HepG2 (cell line): ENCODE results near the gene SRBD1. TPM values are rescaled to one million over a fixed set of nuclear protein-coding genes. Genes with fewer than 3 reads are reported as not detected.

Experiments
- ATAC-seq: fragments of 200-7000 bp; cut with Tn5 transposase; 3 replicates; pipeline ENCODE4 v1.9.1; 2020; ENCODE audit warnings: mild to moderate bottlenecking, moderate library complexity
- BruUV-seq: library from RNA; stranded (reverse); fragments of 400-500 nt; replicated peaks from 2 replicates; lab custom pipeline; 2021; lab: Mats Ljungman, UMichigan
- CTCF ChIA-PET: fragments of 300-600 bp; formaldehyde crosslinking; extraction: SDS; loops from one replicate; lab custom pipeline; 2021; ENCODE audit warnings: low total read pairs, inconsistent platforms, low intra/inter-chr PET ratio; lab: Yijun Ruan, JAX
- POLR2A ChIA-PET: fragments of 350-600 bp; sonication (Branson Sonifier 250); formaldehyde crosslinking; loops from one replicate; lab custom pipeline; 2020; ENCODE audit warnings: antibody characterized with exemption, inconsistent platforms; lab: Yijun Ruan, JAX
- DNase-seq: peaks from one replicate; pipeline ENCODE4 v3.0.0-alpha.2; 2015; ENCODE audit warnings: low spot score
- FAIRE-seq: peaks from 3 replicates; lab custom pipeline; 2011; peaks lifted over from hg19 to GRCh38; lab: Jason Lieb, UNC
- H2AFZ ChIP-seq: one replicate; pipeline ENCODE4 v1.6.1; 2011; ENCODE audit warnings: low read length, inconsistent platforms
- H3K27ac ChIP-seq: fragments of 300-600 bp; 3 replicates; pipeline ENCODE4 v1.8.0; 2011; ENCODE audit warnings: mixed run types, mild to moderate bottlenecking, mixed read lengths, low read length, inconsistent platforms; ENCODE audit not compliant: insufficient read depth; ENCODE audit errors: extremely low read length
- H3K27me3 ChIP-seq, 2 experiments: fragments of 200-600 bp in 1 of 2; 2 replicates in 1 of 2; 3 replicates in 1 of 2; pipeline versions ENCODE4 v1.6.0 to v1.8.0; 2011; ENCODE audit warnings: low read length in 2 of 2, mild to moderate bottlenecking in 2 of 2, moderate library complexity in 2 of 2, inconsistent platforms in 1 of 2; ENCODE audit not compliant: insufficient read depth in 2 of 2, control insufficient read depth in 1 of 2
- H3K36me3 ChIP-seq, 2 experiments: fragments of 200-600 bp in 1 of 2; replicated peaks in 1 of 2; 2 replicates in 1 of 2; 3 replicates in 1 of 2; pipeline versions ENCODE4 v1.5.1 to v1.8.0; 2011; ENCODE audit warnings: low read length in 2 of 2, inconsistent platforms in 1 of 2; ENCODE audit not compliant: insufficient read depth in 2 of 2, control insufficient read depth in 1 of 2
- H3K4me1 ChIP-seq: 2 replicates; pipeline ENCODE4 v1.5.1; 2012; ENCODE audit warnings: low read length, inconsistent platforms; ENCODE audit not compliant: insufficient read depth
- H3K4me2 ChIP-seq: 2 replicates; pipeline ENCODE4 v1.6.0; 2011; ENCODE audit warnings: low read depth, low read length, inconsistent platforms
- H3K4me3 ChIP-seq, 3 experiments: fragments of 200-600 bp in 1 of 3; sonication (generic), shearing (Covaris generic) in 1 of 3; replicated peaks in 1 of 3; 2 replicates each; pipeline ENCODE4 v1.5.1; 2011 to 2016; ENCODE audit warnings: low read length in 3 of 3, inconsistent platforms in 2 of 3, low read depth in 2 of 3, mild to moderate bottlenecking in 2 of 3, control low read depth in 1 of 3, mixed read lengths in 1 of 3; ENCODE audit not compliant: insufficient read depth in 1 of 3
- H3K79me2 ChIP-seq: one replicate; pipeline ENCODE4 v1.6.1; 2011; ENCODE audit warnings: low read length, inconsistent platforms; ENCODE audit not compliant: insufficient read depth
- H3K9ac ChIP-seq: 2 replicates; pipeline ENCODE4 v1.6.0; 2011; ENCODE audit warnings: mild to moderate bottlenecking, low read depth, low read length, inconsistent platforms; ENCODE audit not compliant: insufficient read depth
- H3K9me3 ChIP-seq: 2 replicates; pipeline ENCODE4 v1.5.1; 2012; ENCODE audit warnings: mild to moderate bottlenecking, low read length
- H4K20me1 ChIP-seq: 2 replicates; pipeline ENCODE4 v1.6.0; 2011; ENCODE audit warnings: inconsistent platforms, mild to moderate bottlenecking, low read length, moderate library complexity; ENCODE audit not compliant: insufficient read depth
- CHCHD3 ChIP-seq: sonication (generic); formaldehyde crosslinking; IDR thresholded peaks from 2 replicates; pipeline ENCODE4 v1.8.0; 2022; ENCODE audit warnings: mild to moderate bottlenecking, missing genetic modification reagents, moderate library complexity
- EED ChIP-seq: sonication (generic); formaldehyde crosslinking; IDR thresholded peaks from 2 replicates; pipeline ENCODE4 v1.5.0; 2020; ENCODE audit warnings: mild to moderate bottlenecking, missing genetic modification reagents
- ESRRA ChIP-seq: sonication (generic); formaldehyde crosslinking; IDR thresholded peaks from 2 replicates; pipeline ENCODE4 v1.5.1; 2020; ENCODE audit warnings: mild to moderate bottlenecking, low read depth, missing genetic modification reagents
- SKI ChIP-seq: fragments of 450-650 bp; IDR thresholded peaks from one replicate; pipeline ENCODE4 v1.6.1; 2018; ENCODE audit warnings: mild to moderate bottlenecking; ENCODE audit not compliant: partially characterized antibody
- XRCC5 ChIP-seq: fragments of 200-400 bp; formaldehyde crosslinking; optimal IDR thresholded peaks from 2 replicates; pipeline ENCODE3; 2017; ENCODE audit warnings: mild to moderate bottlenecking, low read length
- YEATS2 ChIP-seq: sonication (generic); formaldehyde crosslinking; IDR thresholded peaks from 2 replicates; pipeline ENCODE4 v1.4.0; 2020; ENCODE audit warnings: missing genetic modification reagents, borderline replicate concordance
- ZFP36 ChIP-seq: fragments of 150-350 bp; IDR thresholded peaks from 2 replicates; pipeline ENCODE4 v1.6.1; 2018; ENCODE audit warnings: borderline replicate concordance, low read length, low read depth; ENCODE audit not compliant: partially characterized antibody
- ZNF878 ChIP-seq: sonication (generic); formaldehyde crosslinking; IDR thresholded peaks from 2 replicates; pipeline ENCODE4 v1.8.1; 2023; ENCODE audit warnings: mild to moderate bottlenecking, missing genetic modification reagents, moderate library complexity
- WGBS: methylation state at CpG from one replicate; pipeline ENCODE4 v1.1.6; 2017; ENCODE audit warnings: low lambda C conversion rate; 5-methylcytosine and 5-hydroxymethylcytosine counted together
- in situ Hi-C: cut with HindIII; loops from 2 replicates; pipeline ENCODE4 v1.10.0; 2017; ENCODE audit warnings: low pct_unique_long_range_greater_than_20kb; ENCODE audit not compliant: extremely low pct_ligation_motif_present
- intact Hi-C: fragments of 100-400 bp; cut with micrococcal nuclease; formaldehyde crosslinking; loops from one replicate; pipeline ENCODE4 v1.10.0; 2022; ENCODE audit not compliant: unreplicated experiment
- polyA plus RNA-seq, 8 experiments: library from polyadenylated mRNA; depleted of rRNA in 3 of 8; stranded (reverse) in 7 of 8; unstranded in 1 of 8; fragments of >200 nt; fragmentation: Illumina TruSeq in 4 of 8; extraction: Trizol in 4 of 8; gene quantifications; 2 replicates each; pipeline versions ENCODE4 v1.2.1 to v1.2.3, GENCODE V29; 2011 to 2016; ENCODE audit warnings: low read depth in 4 of 8, missing spikeins in 1 of 8, mixed read lengths in 1 of 8; ENCODE audit not compliant: insufficient read depth in 1 of 8
- total RNA-seq, 5 experiments: library from RNA; depleted of rRNA; stranded (reverse); fragments of >200 nt; fragmentation: Illumina TruSeq; extraction: Trizol; gene quantifications; 2 replicates each; pipeline ENCODE4 v1.2.3, GENCODE V29; 2016; ENCODE audit warnings: low read depth in 1 of 5
- TF ChIP-seq, protein P1 (sequence below): sonication (generic); formaldehyde crosslinking; IDR thresholded peaks from 2 replicates; pipeline ENCODE4 v1.5.1; 2020; ENCODE audit warnings: missing genetic modification reagents, mild to moderate bottlenecking, borderline replicate concordance
- TF ChIP-seq, protein P2 (sequence below): IDR thresholded peaks from 2 replicates; pipeline ENCODE4 v1.6.1; 2018; ENCODE audit warnings: missing genetic modification reagents, mild to moderate bottlenecking, missing compliant biosample characterization

SRBD1 gene
- total and polyA plus RNA-seq, 2 of the 13 experiments (the other 11 are each of a cell fraction or from before 2014, with no cell fraction given): 3.2 to 23.9 TPM

DNA sequence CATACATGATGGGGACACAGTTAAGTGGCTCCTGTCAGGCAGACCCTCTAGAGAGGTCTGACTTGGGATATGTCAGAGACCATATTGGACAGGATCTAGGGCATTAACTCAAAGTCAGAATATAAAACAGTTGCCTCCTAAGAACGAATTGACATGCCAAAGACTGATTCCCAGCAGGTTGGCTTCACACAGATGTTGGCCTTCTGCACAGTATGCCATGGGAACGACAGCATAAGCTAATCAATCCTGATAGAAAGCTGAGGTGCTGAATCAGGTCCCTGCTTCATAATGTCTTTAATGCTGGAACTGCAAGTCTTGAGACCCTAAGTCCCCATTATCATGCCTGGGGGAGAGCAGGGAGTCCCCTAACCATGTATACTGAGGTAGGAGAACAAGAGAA is 165.1 kb downstream of the SRBD1 start:
- in situ Hi-C loops (no loop called here), intact Hi-C loops (no loop called here)
- BruUV-seq: no TSS peak
- Histone ChIP-seq H3K36me3 (no peaks in the 10 kb centered on the region; a peak in 2 of 5 replicates), H3K9me3 (no peaks in the 10 kb centered on the region), H4K20me1 (no peaks in the 10 kb centered on the region), H3K4me2 (no peak overlapping the region), H3K27me3 (no peaks in the 10 kb centered on the region), H2AFZ (no peak overlapping the region), H3K9ac (no peak overlapping the region), H3K79me2 (no peaks in the 10 kb centered on the region), H3K4me3 (no peak overlapping the region), H3K4me1 (no peaks in the 10 kb centered on the region), H3K27ac (no peak overlapping the region)
- DNase-seq (no peak), ATAC-seq (no peak), FAIRE-seq (no peak)
- TF ChIP-seq, protein P1, sequence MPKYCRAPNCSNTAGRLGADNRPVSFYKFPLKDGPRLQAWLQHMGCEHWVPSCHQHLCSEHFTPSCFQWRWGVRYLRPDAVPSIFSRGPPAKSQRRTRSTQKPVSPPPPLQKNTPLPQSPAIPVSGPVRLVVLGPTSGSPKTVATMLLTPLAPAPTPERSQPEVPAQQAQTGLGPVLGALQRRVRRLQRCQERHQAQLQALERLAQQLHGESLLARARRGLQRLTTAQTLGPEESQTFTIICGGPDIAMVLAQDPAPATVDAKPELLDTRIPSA (CRISPR knock-in tag): no peak
- TF ChIP-seq SKI: no peak
- TF ChIP-seq EED (CRISPR knock-in tag): no peak
- TF ChIP-seq ESRRA (CRISPR knock-in tag): no peak
- TF ChIP-seq, protein P2, sequence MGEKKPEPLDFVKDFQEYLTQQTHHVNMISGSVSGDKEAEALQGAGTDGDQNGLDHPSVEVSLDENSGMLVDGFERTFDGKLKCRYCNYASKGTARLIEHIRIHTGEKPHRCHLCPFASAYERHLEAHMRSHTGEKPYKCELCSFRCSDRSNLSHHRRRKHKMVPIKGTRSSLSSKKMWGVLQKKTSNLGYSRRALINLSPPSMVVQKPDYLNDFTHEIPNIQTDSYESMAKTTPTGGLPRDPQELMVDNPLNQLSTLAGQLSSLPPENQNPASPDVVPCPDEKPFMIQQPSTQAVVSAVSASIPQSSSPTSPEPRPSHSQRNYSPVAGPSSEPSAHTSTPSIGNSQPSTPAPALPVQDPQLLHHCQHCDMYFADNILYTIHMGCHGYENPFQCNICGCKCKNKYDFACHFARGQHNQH: no peak
- no peak for TF ChIP-seq XRCC5
- TF ChIP-seq ZFP36: no peak
- no peak for TF ChIP-seq YEATS2 (CRISPR knock-in tag)
- TF ChIP-seq ZNF878 (CRISPR knock-in tag): no peak
- no peak for TF ChIP-seq CHCHD3 (CRISPR knock-in tag)
- WGBS: 92% methylated on average over 2 of the region's 2 CpGs
- CTCF ChIA-PET: no interaction called here
- POLR2A ChIA-PET: no interaction called here
